ENCODE data around the gene IQSEC1.

DNA sequence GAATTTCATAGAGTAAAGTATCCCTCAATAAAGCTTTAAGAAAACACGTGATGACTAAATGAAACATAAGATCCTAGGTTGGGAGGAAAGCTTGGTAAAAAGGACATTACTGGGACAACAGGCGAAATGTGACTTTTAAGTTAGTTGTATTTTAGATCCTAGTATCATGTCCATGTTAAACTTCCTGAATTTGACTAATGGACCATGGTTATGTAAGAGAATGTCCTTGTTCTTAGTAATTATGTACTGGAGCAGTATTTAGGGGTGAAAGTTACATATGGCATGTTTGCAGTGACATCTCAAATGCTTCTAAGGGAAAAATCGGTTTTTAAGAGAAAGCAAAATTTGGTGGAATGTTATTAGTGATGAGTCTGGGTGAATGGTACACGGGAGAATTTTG is 69.6 kb downstream of the IQSEC1 start:
- TF ChIP-seq POLR2AphosphoS5 (IDR thresholded peaks at IDR 0.05) (no peak), CTCF (IDR thresholded peaks at IDR 0.05) (no peak)

Data from transverse colon (tissue), 4 donors.